CD4-positive, alpha-beta T cell treated with Interferon gamma for 1 hour (primary cell): ENCODE measurements around the gene TRIM17.

Source experiments
- DNase-seq: peaks from one replicate; pipeline ENCODE4 v3.0.0-alpha.2; 2020

Gene TRIM17

DNA sequence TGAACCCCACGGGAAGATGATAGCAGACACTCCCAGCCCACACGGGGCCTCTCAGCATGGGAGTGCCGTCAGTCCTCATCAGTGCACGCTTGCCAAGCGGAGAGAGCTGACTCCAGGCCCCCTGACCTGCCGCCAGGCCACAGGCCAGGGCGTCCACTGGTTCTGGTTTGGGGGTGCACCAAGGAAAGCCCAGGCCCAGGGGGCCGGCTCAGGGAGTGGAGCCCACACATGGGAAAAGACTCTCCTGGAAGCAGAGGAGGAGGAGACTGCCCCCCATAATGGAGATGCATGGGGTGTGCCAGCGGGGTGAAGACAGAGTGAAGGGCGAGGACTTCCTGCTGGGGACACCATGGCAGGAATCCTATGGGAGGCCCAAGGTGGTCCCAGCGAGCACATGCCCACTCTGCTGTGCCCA, 16.4 kb downstream of the TRIM17 start:
- DNase-seq, result no peak

DNA sequence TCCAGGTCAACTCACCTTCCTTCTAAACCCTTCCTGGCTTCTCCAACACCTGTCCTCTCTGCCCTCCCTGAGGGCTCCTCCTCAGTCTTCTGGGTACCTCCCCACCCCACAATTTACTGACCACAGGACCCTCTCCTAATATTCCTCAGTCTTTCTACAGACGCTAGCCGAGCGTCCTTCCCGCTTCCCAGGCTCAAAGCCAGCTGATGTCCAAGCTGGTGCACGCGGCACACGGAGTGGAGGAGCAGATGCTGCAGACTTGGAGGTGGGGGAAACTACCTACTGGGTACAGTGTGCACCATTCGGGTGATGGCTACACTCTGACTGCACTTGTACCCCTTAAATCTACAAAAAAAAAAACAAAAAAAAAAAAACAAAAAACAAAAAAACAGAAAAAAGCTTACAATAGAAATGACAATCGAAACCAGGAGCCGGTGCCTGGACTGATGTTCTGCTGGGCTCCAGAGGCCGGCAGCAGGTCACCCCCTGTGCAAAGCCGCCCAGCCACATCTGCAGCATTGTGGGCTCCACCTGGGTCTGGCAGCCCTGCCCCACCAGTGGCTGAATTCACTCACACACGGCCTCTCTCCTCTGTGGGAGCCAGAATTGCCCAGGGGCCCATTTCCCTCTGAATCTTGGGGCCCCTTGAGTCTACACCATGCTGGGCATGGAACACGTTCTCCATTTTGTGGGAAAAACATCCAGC, 17.0 kb downstream of the TRIM17 start:
- DNase-seq, result no peak

DNA sequence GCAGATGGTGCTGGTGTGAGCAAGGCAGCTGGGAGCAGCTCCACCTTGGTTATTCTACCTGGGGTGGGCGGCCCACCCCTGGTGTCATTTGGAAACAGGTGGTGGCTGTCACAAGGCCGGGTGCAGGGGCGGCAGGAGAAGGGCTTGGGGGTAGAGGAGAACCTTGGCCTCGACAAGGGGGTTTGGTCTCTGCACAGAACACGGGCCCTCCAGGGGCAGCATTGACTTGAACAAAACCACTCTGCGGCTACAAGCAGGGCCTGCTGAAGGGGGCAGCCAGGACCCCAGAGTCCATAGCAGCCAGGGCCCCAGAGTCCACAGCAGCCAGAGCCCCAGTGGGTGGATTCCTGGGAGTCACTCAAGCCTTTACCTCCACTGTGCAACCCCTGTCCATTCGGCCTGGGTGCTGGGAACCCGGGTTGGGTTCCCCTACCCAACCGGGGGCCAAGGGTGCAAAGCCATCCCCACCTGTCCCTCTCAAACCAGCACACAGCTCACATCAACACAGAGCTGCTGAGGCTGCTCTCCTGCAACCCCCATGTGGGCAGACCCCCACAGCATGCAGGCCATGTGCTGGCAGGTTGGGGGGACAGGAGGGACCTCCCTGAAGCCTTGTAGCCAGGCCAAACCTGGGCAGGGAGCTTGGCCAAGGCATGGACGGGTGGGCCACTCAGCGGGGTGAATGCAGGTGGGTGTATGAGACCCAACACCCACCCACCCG, 17.8 kb downstream of the TRIM17 start:
- DNase-seq, result no peak

DNA sequence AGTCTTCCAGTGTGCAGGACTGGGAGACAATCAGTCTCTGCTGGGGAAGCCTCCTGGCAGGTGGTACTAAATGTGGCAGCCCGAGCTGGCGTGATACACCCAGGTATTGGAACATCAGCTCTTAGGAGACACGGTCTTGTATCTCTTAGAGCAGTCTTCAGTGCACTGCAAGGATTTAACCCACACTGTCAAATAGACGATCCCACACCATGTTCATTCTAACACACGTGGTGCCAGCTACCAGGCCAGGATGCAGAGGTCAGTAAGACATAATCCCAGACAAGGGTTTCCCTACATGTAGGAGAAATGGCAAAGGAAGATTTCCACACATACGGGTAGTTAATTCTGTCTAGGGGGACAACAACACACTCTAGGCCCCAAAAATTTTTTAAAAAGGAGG, 18.7 kb downstream of the TRIM17 start:
- DNase-seq, result no peak

DNA sequence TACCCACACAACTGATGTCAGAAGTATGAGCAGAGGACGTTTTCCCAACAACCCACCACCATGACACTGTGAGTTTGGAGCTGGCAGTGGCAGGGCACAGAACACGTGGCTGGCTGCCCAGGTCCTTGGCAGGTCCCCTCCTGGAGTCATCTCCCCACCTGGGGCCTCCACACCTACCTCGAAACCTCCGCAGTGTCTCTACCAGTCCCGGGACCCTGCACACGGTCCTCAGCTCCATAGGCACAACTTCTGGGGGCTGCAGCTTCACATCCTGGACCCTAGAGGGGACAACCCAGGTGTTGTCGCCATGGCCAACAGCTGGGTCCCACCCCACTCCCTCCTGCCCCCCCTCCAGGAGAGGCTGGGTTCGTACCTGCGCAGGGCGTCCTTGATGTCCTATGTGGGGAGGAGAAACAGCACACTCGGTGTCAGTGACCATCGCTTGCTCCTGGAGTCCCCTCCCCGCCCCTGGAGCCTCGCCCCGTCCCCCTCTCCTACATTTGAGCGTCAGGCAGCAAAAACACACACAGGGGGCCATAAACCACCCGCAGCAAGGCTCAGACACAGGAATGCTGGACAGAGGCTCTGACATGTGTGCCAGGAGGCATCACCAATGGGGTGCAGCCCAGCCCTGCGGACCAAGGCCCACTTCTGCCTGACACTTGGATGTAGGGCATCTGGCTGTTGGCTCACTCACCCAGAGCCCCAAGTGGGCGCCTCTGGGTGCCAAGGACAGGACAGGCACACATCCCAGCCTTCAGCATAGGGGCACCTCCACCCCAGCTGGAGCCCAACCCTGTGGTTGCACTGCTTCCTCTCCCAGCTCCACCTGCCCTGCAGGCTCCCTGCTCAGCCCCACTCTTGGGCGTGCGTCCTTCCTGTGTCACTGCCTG, 19.6 kb downstream of the TRIM17 start:
- no peak for DNase-seq

DNA sequence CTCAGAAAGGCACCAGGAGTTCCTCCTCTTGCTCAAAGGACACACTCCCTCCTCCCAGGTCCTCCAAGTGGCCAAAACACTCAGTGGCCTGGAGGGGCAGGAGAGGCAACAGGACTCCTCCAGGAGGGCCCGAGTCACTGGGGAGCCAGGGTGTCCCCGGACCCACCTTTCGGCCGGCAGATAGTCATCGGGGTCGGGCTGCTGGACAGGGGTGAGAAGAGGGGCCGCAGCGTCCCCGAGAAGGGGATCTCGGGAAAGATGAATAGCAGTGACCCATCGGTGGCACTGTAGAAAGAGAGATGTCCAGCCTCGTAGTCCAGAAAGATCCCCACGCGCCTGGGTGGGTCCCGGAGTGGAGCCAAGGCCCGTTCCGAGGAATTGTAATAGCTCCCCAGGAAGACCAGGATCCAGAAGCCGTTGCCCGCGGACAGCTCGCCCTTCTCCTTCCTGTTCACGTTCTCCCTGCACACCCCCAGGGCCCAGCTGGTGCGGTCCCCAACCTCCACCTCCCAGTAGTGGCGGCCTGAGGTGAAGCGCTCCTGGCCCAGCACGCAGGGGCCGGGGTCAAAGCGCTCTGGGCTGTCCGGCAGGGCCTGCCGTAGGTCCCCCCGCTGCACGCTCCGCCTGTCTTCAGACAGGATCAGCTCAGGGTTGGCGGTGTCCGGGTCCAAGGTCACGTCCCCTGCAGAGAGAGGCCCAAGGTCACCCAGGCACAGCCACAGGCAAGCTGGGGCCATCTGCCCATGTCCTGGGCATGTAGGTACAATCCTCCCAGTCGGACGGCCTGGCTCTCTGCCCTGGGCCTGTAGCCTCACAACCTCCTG, 21.9 kb downstream of the TRIM17 start:
- no peak for DNase-seq

DNA sequence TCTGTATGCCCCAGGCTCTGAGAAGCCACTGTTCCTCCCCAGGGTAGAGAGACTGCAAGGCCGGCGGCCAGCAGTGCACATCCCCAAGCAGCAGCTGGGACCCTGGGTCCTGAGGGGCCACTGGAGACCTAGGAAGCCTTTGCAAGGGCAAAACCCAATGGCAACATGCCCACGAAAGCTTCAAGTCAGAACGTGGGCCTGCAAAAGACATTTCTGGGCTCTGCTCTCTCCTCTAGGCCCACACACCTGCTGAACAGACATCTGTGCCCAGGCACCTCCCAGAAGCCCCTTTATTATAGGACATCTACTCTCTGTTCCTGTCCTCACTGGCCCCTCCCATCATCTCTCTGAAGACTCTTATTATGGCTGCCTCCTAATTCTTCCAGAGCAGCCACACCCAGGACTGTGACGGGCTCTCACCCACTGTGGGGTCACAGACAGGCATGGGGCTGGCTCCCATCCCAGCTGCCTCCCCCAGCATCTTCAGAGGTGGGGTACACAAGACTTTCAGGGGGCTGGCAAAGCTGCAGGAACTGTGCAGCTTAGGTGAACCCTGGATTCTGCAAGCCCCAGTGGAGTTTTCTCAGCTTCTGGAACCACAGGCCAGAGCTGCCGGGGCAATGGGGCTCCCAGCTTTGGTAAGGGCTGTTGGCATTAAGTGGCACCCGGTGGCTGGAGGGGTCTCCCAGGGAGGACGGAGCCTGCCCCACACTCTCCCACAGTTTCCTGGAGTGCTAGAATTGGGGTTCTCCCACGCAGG, 22.7 kb downstream of the TRIM17 start:
- no peak for DNase-seq

DNA sequence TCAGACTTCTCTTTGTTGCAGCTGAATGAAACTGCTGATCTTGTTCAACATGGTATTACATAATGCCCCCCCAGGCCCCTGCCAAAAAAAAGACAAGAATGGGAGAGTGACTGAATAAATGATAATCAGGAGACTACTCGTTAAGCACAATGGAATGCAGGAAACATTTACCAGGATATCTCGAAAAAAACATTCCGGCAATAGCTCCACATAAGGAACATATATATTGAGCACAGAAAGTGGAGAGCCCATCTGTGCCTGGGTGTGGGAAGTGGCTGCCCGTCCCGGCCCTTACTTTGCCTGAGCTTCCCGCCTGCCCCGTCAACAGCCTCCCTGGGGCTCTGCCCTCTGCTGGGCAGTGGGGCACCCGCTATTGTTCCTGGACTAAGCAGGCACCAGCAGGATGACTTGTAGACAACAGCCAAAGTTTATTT, 23.4 kb downstream of the TRIM17 start:
- no peak for DNase-seq

DNA sequence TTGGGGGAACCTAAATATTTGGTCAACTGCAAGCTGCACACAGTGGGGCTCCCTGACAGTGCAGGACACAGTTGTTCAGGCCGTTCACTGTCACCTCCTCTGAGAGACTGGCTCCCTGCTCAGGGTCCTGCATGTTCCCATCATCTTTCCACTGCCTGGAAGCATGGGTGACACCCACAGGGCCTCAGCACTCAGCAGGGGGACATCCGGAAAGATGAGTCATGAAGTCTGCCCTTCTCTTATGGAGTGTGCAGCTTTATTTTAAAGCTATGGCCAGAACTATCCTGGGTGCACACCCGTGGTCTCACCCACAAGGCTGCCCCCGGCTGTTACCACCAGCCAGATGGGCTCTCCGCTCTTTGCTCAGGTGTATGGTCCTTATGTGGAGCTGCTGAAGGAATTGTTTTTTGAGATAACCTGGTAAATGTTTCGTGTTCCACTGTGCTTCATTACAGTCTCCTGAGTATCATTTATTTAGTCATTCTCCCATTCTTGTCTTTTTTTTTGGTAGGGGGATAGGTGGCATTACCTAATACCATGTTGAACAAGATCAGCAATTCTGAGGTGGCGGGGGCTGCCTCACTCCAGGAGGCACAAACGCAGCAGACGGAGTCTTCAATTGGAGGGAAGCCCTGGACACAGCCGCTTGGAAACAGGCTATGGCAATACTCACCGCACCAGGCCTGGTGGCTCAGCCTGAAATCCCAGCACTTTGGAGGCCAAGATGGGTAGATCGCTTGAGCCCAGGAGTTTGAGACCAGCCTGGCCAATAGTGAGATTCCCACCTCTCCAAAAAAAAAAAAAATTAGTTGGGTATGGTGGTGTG, 24.3 kb downstream of the TRIM17 start:
- no peak for DNase-seq

DNA sequence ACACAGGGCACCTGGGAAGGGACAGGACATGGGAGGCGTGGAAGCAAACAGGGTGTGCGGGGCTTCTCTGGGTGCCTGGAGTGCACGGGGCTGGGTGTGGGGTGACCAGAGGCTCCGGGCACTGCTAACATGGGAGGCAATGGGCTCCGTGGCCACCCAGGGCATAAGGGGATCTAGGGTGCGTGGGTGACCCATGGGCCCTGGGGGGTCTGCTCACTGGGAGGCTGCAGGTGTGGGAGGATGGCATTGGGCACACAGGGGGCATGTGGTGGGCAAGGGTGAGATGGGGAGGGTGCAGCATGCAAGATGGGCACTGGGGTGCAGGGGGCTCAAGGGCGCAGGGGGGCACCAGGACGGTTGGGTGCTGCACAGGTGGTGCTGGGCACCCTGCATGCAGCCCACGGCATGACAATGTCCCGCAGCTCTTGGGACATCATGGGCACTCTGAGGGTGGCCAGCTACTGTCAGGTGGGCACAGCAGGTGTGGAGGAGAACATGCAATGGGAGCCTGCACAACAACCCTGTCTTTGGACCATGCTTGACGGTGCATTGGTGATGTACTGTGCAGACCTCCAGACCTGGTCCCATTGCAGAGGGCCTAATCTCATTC, 25.1 kb downstream of the TRIM17 start:
- no peak for DNase-seq

DNA sequence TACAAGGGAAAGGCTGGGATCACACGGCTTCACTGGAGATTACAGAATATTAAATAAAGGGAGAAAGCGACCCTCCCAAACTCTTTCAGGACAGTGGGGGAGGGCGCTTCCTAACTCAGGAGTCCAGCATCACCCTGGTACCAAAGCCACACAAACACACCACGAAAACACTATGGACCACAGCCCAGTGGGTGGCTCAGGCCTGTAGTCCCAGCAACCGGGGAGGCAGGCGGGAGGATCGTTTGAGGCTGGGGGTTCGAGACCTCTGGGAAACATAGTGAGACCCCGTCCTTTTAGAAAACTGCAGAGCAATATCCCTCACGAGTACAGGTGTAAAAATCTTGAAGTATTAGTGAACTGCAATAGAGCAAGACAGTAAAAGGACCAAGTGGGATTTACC, 26.0 kb downstream of the TRIM17 start:
- DNase-seq, result no peak

DNA sequence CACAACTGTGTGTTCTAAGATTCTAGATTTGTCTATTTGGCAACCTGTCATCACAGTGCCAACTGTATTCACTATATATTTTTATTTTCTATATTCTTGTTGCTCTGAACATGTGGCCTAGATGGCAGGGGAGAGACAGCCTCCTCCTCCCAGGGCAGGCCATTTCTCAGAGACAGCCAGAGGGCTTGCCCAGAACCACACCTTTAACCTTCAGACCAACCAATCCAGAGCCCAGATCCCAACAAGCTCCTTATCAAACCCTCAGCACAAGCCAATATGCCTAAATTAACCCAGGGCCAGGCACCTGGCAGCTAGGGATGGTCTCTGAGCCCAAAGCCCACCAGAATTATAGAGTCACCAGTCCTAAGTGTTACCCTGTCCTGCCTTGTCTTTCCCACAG, 29.3 kb downstream of the TRIM17 start:
- no peak for DNase-seq

DNA sequence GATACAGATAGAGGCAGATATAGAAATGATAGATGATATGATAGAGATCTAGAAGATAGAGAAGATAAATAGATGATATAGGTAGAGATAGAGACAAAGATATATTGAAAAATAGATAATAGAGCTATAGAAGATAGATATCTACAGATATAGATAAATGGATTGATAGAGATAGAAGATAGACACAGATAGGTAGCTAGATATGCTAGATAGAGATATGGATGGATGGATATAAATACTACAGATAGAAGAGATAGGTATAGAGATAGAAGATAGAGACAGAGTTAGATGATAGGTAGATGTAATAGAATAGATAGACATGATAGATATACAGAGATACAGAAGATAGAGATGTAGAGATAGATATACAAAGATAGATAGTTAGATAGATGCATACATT, 31.4 kb downstream of the TRIM17 start:
- DNase-seq, result no peak

DNA sequence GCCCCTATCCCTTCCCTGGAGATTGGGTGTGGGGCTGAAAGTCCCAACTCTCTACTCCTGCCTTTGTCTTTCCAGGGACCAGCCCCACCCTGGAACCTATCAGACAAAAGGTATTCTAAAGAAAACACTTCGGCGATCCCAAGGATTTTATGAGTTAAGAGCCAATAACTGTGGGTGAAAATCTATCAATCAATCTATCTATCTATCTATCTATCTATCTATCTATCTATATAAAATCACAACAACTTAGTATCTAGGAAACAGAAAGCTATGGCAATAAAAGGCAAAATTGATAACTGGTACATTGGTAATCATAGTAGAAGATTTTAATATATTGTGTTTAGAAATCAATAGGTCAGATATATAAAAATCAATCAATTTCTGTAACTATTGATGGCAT, 32.9 kb downstream of the TRIM17 start:
- no peak for DNase-seq

DNA sequence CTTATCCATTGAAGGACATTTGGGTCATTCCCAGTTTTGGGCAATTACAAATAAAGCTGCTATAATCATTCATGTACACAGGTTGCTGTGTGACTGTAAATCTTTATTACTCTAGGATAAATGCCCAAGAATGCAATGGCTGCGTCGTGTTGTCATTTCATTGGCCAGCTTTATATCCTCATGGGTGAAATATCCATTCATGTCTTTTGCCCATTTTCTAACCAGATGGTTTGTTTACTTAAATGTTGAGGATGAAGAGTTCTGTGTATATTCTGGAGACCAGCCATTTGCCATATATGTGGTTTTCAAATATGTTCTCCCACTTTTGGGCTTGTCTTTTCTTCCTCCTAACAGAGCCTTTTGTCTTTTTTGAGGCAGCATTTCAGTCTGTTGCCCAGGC, 35.3 kb downstream of the TRIM17 start:
- no peak for DNase-seq

DNA sequence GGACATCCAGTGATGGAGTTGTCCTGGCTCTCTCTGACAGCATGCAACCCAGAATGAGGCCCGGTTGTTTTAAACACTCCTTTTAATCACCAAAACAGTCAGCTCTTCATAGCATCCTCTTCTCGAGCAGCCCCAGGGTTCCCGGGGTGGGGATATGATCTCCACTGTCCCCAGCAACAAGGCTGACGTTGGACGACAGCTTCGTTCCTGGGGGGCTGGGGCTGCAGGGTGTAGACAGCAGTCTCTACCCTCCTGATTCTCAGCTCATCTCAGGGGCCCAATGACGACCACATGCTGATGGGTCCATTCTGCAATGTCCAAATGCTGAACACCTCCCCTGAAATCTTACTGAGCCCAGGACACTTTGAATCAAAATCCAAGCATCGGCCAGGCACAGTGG, 37.0 kb downstream of the TRIM17 start:
- DNase-seq, result no peak

DNA sequence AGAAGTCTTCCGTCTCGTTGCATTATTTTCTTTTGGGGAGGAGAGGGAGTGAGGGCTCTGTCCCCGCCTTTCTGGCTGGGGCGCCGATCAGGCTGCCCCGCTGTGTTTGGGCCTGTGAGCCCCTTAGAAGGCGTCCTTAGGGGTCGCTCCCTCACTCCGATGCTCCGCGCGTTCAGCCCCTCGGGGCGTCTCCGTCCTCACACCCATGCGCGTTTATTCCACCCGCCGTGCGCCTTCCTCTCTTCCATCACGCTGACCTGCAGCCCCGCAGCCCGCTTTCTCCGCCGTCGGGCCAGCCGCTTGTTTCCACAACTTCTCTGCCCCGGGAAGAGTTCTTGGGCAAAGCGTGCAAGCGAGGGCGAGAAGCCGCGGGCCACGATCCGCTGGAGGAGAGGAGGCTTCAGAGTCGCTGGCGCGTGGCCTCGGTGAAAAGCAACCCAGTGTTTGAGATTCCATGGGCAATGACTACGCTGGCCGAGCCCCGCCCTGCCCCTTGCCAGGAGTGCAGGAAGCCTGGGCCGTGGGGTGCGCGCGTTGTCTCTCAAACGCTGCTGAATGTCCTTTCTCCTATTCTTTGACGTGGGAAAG, 37.7 kb downstream of the TRIM17 start:
- DNase-seq, result no peak

DNA sequence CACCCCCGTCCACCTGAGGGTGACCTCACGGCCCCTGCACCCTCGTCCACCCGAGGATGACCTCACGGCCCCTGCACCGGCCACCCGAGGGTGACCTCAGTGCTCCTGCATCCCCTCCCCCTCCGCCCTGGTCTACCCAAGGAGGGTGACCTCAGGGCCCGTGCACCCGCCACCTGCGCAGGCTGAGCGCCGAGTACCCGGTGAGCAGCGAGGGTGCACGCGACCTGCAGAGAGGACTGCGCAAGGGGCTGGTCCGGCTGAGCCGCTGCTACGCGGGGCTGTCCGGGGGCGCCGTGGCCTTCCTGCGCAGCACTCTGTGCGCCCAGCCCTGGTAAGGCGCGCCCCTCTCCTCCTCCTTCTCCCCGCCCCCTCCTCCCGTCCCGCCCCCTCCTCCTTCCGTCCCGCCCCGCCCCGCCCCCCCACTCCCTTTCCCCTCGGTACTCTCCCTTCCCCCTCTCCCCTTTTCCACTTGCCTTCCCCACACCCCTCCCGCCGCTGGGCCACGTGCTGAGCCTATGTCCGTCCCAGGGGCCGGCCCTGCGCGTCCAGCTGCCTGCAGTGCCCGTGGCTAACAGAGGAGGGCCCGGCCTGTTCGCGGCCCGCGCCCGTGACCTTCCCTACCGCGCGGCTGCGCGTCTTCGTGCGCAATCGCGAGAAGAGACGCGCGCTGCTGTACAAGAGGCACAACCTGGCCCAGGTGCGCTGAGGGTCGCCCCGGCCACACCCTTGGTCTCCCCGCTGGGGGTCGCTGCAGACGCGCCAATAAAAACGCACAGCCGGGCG, 38.4 kb downstream of the TRIM17 start:
- peak; percentile 32 for DNase-seq

DNA sequence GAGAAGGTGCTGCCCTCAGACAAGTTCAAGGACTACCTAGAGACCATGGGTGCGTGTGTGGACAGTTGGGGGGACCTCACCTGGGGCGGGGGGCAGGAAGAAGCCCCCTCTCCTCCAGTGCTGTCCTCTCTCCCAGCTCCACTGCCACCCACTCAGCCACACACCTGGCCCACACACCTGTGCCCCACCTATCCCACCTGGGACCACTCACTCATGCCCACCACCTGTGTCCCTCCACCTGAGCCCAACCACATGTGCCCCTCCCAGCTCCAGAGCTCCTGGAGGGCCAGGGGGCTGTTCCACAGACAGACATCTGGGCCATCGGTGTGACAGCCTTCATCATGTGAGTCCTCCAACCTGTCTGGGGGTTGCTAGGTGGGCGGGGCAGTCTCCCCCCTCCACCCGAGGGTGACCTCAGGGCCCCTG, 39.0 kb downstream of the TRIM17 start:
- DNase-seq, result no peak
